ENCODE data around the gene NOP56.
"Not testable (repeated sequence)": the region's sequence is repeated elsewhere in the genome, so short reads cannot be mapped to it uniquely, and the experiment has no call there.

The NOP56 gene

GRCh38 chr20:2690213-2690612 is 37.8 kb downstream of the NOP56 start:
- DNase-seq = no peak

- no peak for DNase-seq
Observed at GRCh38 chr20:2690718-2691117, 38.3 kb downstream of the NOP56 start.

GRCh38 chr20:2691127-2691526 is 38.7 kb downstream of the NOP56 start:
- no peak for DNase-seq

- no peak for DNase-seq
Observed at GRCh38 chr20:2691663-2692035, 39.2 kb downstream of the NOP56 start.

- peak; percentile 34 for DNase-seq
Observed at GRCh38 chr20:2692036-2692885, 39.8 kb downstream of the NOP56 start, which contains the start of gene EBF4. TSS of gene EBF4 (plus strand) at chr20:2692780. CDS start at chr20:2693646, 866 bp downstream.

- peak; percentile 46 for DNase-seq
Observed at GRCh38 chr20:2692886-2693285, 40.5 kb downstream of the NOP56 start.

GRCh38 chr20:2693286-2694007 is 41.0 kb downstream of the NOP56 start:
- DNase-seq = peak; percentile 54

GRCh38 chr20:2694008-2694471 is 41.6 kb downstream of the NOP56 start:
- no peak for DNase-seq

- no peak for DNase-seq
Observed at GRCh38 chr20:2694519-2694918, 42.1 kb downstream of the NOP56 start.

- DNase-seq = no peak
Observed at GRCh38 chr20:2695206-2695983, 43.0 kb downstream of the NOP56 start.

GRCh38 chr20:2695984-2696525 is 43.6 kb downstream of the NOP56 start:
- DNase-seq = not testable (repeated sequence)

- no peak for DNase-seq
Observed at GRCh38 chr20:2696646-2697045, 44.2 kb downstream of the NOP56 start.

- DNase-seq = no peak
Observed at GRCh38 chr20:2697768-2698167, 45.3 kb downstream of the NOP56 start.

- no peak for DNase-seq
Observed at GRCh38 chr20:2698186-2698817, 45.9 kb downstream of the NOP56 start.

GRCh38 chr20:2698912-2699311 is 46.5 kb downstream of the NOP56 start:
- no peak for DNase-seq

GRCh38 chr20:2699775-2700413 is 47.5 kb downstream of the NOP56 start:
- no peak for DNase-seq

GRCh38 chr20:2700913-2701620 is 48.6 kb downstream of the NOP56 start:
- DNase-seq = no peak

- DNase-seq = no peak
Observed at GRCh38 chr20:2701671-2702081, 49.2 kb downstream of the NOP56 start.

GRCh38 chr20:2703716-2704475 is 51.5 kb downstream of the NOP56 start:
- DNase-seq = no peak

GRCh38 chr20:2705931-2706645 is 53.7 kb downstream of the NOP56 start:
- no peak for DNase-seq
